Caki2 (cell line): ENCODE results near the gene POLR1D. TPM values are rescaled to one million over a fixed set of nuclear protein-coding genes. Genes with fewer than 3 reads are reported as not detected.
"Not testable (repeated sequence)": the region's sequence is repeated elsewhere in the genome, so short reads cannot be mapped to it uniquely, and the experiment has no call there.

Source experiments
- DNase-seq: peaks from one replicate; pipeline ENCODE4 v3.0.0-alpha.2; 2015; ENCODE audit warnings: low read depth
- in situ Hi-C: cut with HindIII; loops from 2 replicates; pipeline ENCODE4 v1.10.0; 2016; ENCODE audit warnings: low sequenced_read_pairs, low pct_unique_long_range_greater_than_20kb, mixed read lengths
- total RNA-seq: library from RNA; depleted of rRNA; stranded (reverse); fragments of >200 nt; shearing (Covaris generic); gene quantifications from 2 replicates; pipeline ENCODE4 v1.2.3, GENCODE V29; 2014; ENCODE audit warnings: low replicate concordance

The POLR1D gene
- total RNA-seq, 1 experiment from 2014 or later: 94.2 TPM

GRCh38 chr13:27605610-27606200, 16.0 kb upstream of the POLR1D start:
- in situ Hi-C loops: no loop called here
- DNase-seq: no peak

DNA sequence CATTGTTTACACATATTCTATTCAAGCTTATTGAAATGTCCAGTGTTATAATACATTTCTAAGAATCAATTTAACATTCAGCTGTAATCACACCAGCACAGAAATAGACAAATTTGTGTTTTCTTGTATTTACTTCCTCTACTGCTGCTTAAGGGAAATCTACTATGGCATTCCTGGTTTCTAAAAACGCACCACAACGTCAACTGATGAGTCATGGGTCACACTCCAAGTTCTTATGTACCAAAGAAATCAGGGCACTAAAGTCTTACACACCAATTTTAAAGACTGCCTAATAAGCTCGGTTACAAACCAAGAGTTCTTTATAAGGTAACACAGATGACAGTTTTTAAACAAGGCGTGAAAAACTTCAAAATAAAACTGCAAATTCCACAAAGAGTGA, 14.6 kb upstream of the POLR1D start:
- DNase-seq: peak; percentile 43
- in situ Hi-C loops: no loop called here

DNA sequence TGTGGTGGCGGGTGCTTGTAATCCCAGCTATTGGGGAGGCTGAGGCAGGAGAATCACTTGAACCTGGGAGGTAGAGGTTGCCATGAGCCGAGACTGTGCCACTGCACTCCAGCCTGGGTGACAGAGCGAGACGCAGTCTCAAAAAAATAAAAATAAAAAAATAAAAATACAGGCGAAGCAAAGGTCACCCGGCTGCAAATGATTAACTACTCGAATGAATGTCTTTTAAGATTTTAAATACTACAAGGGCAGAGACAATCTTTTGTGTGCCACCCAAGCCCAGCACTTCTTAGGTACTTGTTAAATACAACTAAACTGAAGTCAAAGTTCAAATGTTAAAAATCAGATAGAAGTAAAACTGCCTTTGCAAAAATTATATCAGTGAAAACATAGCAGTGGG, 8.1 kb upstream of the POLR1D start:
- in situ Hi-C loops: no loop called here
- DNase-seq: no peak

- no peak for DNase-seq
- in situ Hi-C loops: no loop called here
Observed at GRCh38 chr13:27617881-27618321, 3.8 kb upstream of the POLR1D start.

GRCh38 chr13:27619093-27619727, 2.5 kb upstream of the POLR1D start:
- DNase-seq: no peak
- in situ Hi-C loops: no loop called here

DNA sequence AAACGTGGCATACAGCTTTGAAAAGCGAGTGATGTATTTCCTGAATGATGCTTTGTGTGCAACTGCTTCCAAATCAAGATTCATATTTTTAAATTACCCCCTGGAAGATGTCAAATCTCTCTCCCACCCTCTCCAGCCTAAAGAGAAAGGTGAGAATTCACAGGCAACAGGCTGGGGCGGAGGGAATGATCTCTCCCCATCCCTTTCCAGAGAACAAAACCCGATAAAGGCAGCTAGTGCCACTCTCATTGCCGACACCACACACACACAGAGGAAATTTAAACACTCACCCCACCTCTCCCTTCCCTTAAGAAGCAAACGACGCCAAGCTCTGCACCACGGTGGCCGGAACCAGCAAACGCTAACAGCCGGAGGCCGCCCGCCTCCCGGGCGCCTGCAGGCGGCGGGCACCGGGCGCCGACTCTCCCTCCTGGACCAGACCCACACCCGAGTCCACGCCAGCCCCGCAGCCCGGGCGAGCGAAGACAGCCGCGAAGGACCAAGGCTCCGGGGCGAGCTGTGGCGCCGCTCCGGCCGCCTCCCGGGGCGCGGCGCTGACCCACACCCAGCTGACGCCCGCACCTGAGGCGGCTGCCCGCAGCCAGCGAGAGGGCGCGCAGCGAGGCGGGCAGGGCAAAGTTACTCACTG, 1.8 kb upstream of the POLR1D start:
- DNase-seq: no peak
- in situ Hi-C loops: no loop called here

DNA sequence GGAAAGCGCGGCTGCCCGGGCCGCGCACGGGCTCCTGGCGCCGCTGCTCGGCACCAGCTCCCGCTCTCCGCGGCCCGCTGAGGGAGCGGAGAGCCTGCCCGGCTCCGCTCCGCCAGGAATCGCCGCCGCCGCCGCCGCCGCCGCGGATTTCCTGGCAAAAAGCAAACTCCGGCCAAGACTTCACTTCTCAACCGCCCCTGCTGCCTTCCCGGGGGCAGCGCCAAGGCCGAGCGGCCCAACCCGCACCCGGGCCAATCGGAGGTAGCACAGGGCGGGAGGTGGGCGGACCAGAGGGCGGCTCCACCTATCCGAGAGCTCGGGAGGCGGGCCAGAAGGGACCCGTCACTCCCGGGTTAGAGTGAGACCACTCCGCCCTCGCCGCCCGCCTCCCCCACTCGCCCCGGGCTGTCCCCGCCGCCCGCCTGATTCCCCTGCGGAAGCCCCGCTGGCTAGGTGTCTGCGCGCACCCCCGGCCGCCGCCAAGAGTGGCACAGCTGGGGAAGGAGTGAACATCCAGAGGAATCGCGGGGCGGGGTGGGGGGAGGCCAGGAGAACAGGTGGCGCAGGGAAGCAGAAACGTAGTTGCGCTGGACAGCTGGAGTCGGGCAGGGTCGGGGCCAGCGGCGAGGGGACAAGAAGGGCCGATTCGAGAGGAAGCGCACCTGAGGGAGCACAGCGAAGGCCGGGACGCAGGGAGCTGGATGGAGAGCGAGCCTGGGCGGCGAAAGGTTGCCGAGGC, 1.1 kb upstream of the POLR1D start, which contains the start of gene LNX2:
Gene LNX2, minus strand, starts transcription at position 153 of the 739 bp plus-strand sequence. CDS start 38,826 bp downstream, outside the sequence.
- in situ Hi-C loops: no loop called here
- peak; percentile 93 for DNase-seq

- DNase-seq: no peak
- in situ Hi-C loops: no loop called here
Observed at GRCh38 chr13:27621116-27621365, 651 bp upstream of the POLR1D start.

DNA sequence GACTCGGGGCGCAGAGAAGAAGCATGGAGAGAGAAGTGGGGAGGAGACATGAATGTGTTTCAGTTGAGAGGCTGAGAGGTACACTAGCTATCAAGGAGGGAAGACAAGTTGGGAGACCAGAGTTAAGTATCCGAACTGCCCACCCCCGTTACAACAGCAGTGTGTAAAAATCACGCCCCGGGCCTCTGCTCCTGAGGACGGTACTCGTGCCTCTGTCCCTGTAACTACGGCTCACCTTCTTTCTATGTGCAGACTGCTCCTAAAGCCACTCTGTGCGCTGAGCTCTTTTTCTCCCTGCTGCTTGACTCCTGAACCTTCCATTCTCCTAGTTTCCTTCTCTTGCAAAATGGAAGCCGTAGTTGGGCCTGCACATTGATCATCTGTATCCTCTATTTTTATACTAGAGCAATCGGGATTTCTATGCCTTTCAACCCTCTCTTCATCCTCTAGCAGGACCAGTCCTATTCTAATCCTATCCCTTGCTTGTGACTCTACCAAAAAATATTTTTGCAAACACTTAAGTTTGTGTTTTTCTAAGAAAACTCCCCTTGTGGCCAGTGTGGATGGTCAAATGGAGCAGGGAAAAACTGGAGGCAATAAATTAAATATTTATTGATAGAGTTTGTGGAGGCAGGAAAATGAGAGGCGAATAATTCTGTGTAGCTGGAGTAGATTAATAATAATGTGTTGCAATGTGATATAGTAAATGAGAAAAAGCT, 569 bp downstream of the POLR1D start:
- in situ Hi-C loops: no loop called here
- DNase-seq: peak; percentile 31

DNA sequence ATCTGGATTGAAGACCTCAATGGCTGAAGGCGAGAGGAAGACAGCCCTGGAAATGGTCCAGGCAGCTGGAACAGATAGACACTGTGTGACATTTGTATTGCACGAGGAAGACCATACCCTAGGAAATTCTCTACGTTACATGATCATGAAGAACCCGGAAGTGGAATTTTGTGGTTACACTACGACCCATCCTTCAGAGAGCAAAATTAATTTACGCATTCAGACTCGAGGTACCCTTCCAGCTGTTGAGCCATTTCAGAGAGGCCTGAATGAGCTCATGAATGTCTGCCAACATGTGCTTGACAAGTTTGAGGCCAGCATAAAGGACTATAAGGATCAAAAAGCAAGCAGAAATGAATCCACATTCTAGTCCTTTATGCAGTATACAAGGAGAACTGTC, 1.2 kb downstream of the POLR1D start:
- no peak for DNase-seq
- in situ Hi-C loops: no loop called here

- DNase-seq: no peak
- in situ Hi-C loops: no loop called here
Observed at GRCh38 chr13:27624071-27624470, 2.4 kb downstream of the POLR1D start.

GRCh38 chr13:27625839-27626238, 4.1 kb downstream of the POLR1D start:
- in situ Hi-C loops: no loop called here

DNA sequence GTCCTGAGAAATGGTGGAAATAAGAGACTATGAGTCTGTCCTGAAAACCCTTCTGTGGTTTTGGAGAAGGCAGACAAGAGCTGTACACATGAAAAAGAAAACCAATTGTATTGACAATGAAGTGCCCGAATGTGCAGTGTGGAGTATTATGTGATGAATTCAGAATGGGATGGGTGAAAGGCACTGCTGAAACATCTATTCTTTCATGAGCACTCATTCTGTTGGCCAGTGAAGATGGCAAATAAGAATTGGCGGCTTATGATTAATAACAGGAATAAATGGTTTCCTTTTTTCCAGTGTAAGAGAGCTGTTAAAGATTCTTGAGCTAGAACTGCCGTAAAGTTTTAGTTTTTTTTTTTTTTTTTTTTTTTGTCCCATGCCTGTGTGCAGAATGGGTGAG, 5.7 kb downstream of the POLR1D start:
- DNase-seq: no peak
- in situ Hi-C loops: no loop called here

More at GRCh38 chr13:27625839-27626238, 4.1 kb downstream of the POLR1D start:
- DNase-seq: no peak

GRCh38 chr13:27628081-27628480, 6.4 kb downstream of the POLR1D start:
- in situ Hi-C loops: no loop called here
- no peak for DNase-seq

DNA sequence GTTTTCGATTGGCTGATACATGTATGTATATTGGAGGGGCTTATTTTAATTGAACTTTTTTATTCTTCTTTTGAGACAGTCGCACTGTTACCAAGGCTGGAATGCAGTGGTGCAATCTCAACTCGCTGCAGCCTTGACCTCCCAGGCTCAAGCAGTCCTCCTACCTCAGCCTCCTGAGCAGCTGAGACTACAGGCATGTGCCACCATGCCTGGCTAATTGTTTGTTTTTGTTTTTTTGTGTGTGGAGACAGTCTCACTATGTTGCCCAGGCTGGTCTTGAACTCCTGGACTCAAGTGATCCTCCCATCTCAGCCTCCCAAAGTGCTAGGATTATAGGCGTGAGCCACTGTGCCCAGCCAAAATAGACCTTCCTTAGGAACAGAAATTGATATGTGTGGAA, 7.1 kb downstream of the POLR1D start:
- DNase-seq, in situ Hi-C loops: not testable (repeated sequence)

GRCh38 chr13:27631156-27631555, 9.5 kb downstream of the POLR1D start:
- no peak for DNase-seq
- in situ Hi-C loops: no loop called here

DNA sequence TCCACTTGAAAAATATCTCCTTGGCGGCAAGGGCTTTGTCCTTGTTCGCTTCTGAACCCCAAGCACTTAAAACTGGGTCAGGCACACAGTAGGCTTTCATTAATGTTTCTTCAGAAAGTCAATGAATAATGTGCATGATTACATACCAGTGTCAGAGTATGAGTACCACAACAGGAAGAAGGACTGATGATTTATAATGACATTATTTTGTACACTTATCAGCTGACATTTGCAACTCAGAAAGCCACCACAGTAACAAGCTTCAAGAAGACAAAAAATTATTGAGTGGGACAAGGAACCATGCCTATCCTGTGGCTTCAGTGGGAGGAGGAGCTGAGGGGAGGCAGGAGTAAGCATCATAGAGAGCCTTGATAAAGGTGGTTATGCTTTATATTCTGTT, 10.0 kb downstream of the POLR1D start:
- in situ Hi-C loops: no loop called here
- DNase-seq: no peak

- in situ Hi-C loops: no loop called here
- DNase-seq: no peak
Observed at GRCh38 chr13:27632214-27632613, 10.5 kb downstream of the POLR1D start.

DNA sequence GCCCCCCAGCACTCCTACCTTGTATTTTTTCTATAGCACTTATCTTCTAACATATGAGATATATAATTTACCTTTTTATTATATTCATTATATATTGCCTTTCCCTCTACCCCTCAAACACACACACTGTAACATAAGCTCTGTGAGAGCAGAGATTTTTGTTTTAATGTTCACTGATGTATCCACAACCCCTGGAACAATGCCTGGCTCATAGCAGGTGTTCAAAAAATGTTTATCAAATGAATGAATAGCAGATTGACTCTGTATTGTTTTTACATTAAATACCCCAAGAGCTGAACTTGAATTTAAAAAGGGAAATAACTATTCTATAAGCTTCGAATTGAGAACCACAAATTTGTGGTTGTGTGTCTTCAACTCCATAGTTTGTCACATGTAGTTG, 11.0 kb downstream of the POLR1D start:
- in situ Hi-C loops: no loop called here
- DNase-seq: no peak
